ENCODE measurements around the gene TDRD5.
A peak's percentile ranks its signal among the peaks of the same experiment; 100 is the strongest.
"Not testable (repeated sequence)": the region's sequence is repeated elsewhere in the genome, so short reads cannot be mapped to it uniquely, and the experiment has no call there.

Gene TDRD5

GRCh38 chr1:179598631-179599030 lies 7.0 kb downstream of the TDRD5 start:
- no peak for DNase-seq (ENCODE audit: low read depth in 2 of 2)

- no peak for DNase-seq (ENCODE audit: low read depth in 2 of 2)
Measured at GRCh38 chr1:179599623-179600249, 8.1 kb downstream of the TDRD5 start.

- DNase-seq (ENCODE audit: low read depth in 2 of 2): no peak
Measured at GRCh38 chr1:179601093-179601492, 9.5 kb downstream of the TDRD5 start.

DNA sequence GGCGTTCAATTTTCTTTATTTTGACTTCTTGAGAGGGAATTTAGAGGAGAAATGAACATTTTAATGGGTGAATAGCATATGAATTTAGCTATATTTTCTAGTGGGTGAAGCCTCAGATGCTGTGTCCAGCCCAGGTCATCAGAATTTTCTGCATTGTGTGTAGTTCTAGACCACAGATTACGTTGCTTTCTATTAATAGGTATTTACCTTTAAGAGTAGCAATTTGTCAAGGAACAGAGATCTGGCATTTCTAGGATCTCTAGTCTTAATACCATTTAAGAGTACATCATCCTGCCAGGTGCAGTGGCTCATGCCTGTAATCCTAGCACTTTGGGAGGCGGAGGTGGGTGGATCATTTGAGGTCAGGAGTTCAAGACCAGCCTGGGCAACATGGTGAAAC lies 20.7 kb downstream of the TDRD5 start:
- DNase-seq (ENCODE audit: low read depth in 2 of 2): no peak

GRCh38 chr1:179630719-179631118 lies 39.1 kb downstream of the TDRD5 start:
- DNase-seq (ENCODE audit: low read depth in 2 of 2): no peak

GRCh38 chr1:179632868-179633267 lies 41.2 kb downstream of the TDRD5 start:
- no peak for DNase-seq (ENCODE audit: low read depth in 2 of 2)

GRCh38 chr1:179637211-179637860 lies 45.7 kb downstream of the TDRD5 start:
- no peak for DNase-seq (ENCODE audit: low read depth in 2 of 2)

- DNase-seq (ENCODE audit: low read depth in 2 of 2): no peak
Measured at GRCh38 chr1:179661018-179661417, 69.4 kb downstream of the TDRD5 start.

GRCh38 chr1:179663810-179664209 lies 72.2 kb downstream of the TDRD5 start:
- DNase-seq (ENCODE audit: low read depth in 2 of 2): no peak

GRCh38 chr1:179677882-179678281 lies 86.2 kb downstream of the TDRD5 start:
- DNase-seq (ENCODE audit: low read depth in 2 of 2): no peak

GRCh38 chr1:179694530-179694929 lies 102.9 kb downstream of the TDRD5 start:
- DNase-seq (ENCODE audit: low read depth in 2 of 2): not testable (repeated sequence)

GRCh38 chr1:179702946-179703539 lies 111.4 kb downstream of the TDRD5 start:
- no peak for DNase-seq (ENCODE audit: low read depth in 2 of 2)

DNA sequence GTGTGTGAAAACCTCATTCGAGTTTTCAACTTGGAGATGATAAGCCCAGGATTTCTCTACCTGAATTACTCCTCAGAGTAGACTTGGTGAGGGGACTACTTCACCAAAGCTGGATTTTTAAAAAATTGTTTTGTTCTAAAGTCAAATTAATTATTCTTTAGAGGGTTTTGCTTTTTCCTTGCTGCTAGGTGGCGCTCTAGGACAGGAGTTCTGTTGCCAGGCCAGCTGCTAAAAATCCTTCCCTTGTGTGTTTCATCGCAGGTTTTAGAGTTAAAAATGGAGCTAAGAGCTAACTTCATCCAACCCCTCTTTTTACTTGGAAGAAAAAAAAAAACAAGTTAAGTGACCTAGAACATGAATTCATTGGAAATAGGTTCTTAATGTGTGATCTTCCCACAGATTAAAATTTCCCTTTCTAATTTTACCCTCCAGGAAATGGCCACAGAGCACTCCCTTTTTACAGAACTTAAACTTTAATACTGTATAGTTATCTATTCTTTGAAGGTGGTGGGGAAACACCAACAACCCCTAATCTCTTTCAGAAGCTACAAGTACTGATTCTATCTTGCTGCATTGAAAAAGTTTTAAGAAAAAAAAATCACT lies 114.8 kb downstream of the TDRD5 start:
- peak in 1 of 2 experiments; percentile 38 for DNase-seq (ENCODE audit: low read depth in 2 of 2)

DNA sequence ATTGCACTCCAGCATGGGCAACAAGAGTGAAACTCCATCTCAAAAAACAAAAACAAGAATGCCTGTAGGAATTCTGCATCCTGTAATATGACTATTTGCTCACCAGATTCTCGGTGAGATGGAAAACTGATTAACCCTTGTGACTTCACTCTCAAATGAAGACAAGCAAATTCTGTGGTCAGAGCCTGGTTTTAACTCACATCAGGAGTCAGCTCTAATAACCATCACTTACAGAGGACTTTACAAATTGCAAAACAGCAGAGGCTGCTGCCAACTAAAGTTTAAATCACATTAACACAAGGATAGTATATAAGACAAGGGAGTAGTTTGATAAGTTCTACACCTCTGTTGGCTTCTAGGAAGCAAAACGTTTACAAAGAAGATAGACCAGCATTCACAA lies 115.8 kb downstream of the TDRD5 start:
- DNase-seq (ENCODE audit: low read depth in 2 of 2): no peak

DNA sequence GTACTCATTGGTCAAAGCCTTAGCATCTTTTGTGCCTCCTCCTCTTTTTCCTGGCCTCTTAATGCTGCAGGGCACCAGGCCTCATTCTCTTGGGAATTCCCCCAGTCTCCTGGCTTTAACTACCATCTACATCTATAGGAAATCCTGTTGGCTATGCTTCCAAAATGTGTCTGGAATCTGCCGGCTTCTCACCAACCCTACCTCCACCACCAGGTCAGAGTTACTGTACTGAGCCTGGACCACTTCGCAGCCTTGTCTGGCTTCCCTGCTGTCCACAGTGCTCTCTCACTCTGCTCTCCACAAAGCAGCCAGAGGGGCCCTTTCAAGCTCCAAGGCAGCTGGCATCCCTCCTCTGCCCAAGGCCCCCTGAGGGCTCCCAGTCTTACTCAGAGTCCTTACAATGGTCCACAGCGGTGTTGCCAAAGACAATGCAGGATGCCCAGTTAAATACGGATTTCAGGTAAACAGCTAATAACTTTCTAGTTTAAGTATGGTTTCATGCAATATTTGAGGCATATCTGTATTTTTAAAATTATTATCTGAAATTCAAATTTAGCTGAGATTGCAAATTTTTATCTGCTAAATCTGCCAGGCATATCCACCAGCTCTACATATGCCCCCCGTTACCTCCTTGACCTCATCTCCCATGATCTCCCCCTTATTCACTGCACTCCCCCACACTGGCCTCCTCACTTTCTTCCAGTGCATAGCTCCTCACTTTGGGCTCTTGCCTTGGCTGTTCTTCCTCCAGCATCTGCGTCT lies 117.0 kb downstream of the TDRD5 start:
- DNase-seq (ENCODE audit: low read depth in 2 of 2): no peak

DNA sequence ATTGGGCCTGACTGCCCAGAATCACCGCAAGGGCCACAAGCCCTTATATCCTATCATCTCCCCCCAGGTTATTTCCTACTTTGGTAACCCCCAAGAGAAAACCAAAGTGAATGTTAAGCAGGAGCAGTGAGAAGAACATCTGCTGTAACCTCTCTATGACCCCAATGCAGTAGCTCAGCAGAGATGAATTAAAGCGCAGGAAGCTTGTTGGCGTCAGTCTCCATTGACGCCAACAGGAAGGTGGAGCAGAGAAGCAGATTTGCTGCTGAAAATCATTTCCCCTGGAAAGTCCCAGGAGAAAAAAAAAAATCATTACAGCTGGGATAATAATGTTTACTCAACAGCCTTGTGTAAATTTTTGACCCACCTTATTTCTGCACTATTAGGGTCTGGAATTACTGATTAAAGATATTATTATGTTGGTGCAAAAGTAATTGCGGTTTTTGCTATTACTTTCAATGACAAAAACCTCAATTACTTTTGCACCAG lies 118.3 kb downstream of the TDRD5 start:
- DNase-seq (ENCODE audit: low read depth in 2 of 2): no peak

- DNase-seq (ENCODE audit: low read depth in 2 of 2): no peak
Measured at GRCh38 chr1:179714159-179714558, 122.5 kb downstream of the TDRD5 start.

- no peak for DNase-seq (ENCODE audit: low read depth in 2 of 2)
Measured at GRCh38 chr1:179714623-179715022, 123.0 kb downstream of the TDRD5 start.

DNA sequence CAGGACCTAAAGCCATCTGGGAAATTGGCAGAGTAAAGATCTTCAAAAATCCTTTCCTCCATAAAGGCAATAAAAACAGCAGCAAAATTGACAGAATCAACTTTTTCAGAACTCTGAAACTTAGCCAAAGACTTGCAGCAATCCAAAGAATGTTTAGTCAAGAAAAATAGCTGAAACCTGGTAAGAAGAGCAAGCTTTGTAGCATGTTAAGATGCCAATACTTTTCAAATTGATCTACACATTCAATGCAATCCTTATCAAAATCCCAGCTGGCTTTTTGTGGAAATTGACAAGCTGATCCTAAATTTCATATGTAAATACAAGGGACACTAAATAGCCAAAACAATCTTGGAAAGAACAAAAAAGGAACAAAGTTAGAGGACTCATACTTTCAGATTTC lies 127.6 kb downstream of the TDRD5 start:
- no peak for DNase-seq (ENCODE audit: low read depth in 2 of 2)

- no peak for DNase-seq (ENCODE audit: low read depth in 2 of 2)
Measured at GRCh38 chr1:179728271-179728670, 136.6 kb downstream of the TDRD5 start.

- DNase-seq (ENCODE audit: low read depth in 2 of 2): no peak
Measured at GRCh38 chr1:179729881-179730280, 138.2 kb downstream of the TDRD5 start.

DNA sequence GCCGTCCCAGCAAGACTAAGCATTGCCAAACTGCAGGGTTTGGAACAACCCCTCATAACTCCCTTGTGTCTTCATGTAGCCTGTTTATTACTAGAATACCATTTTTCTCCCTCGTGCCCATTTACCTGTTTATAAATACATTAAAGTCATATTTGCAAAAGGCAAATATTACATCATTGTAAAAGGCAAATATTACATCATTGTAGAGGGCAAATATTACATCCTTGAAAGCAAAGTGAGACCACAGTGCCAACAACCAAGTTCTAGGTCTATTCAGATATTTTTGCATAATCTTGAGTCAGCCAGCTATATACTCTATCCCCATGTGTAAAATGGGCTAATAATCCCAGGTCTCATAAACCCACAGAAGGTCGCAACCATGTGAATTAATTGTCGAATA lies 140.0 kb downstream of the TDRD5 start:
- DNase-seq (ENCODE audit: low read depth in 2 of 2): no peak
